Right cardiac atrium (tissue), 5 donors: ENCODE measurements around the gene BLOC1S2. TPM values are rescaled to one million over a fixed set of nuclear protein-coding genes. Genes with fewer than 3 reads are reported as not detected.

ENCODE experiments used
- ATAC-seq, 2 donors: fragments of 200-7000 bp; cut with Tn5 transposase; one replicate each; pipeline versions ENCODE4 v1.8.0 to v1.9.1; 2020; ENCODE audit warnings: moderate library complexity in 2 of 2, mild to moderate bottlenecking in 1 of 2
- DNase-seq, 3 donors: peaks; one replicate each; pipeline ENCODE4 v3.0.0-alpha.2; 2020
- H3K27ac ChIP-seq: one replicate; pipeline ENCODE4 v1.5.1; 2013; ENCODE audit warnings: mild to moderate bottlenecking, low read length, control low read depth, moderate library complexity
- H3K27me3 ChIP-seq: one replicate; pipeline ENCODE4 v1.6.1; 2013; ENCODE audit not compliant: control insufficient read depth, insufficient read depth
- H3K4me1 ChIP-seq: one replicate; pipeline ENCODE4 v1.6.1; 2013; ENCODE audit warnings: low read length; ENCODE audit not compliant: control insufficient read depth, insufficient read depth
- H3K4me3 ChIP-seq: one replicate; pipeline ENCODE4 v1.5.1; 2013; ENCODE audit warnings: low read length, control low read depth
- H3K9me3 ChIP-seq: one replicate; pipeline ENCODE4 v1.6.1; 2013; ENCODE audit warnings: low read length; ENCODE audit not compliant: control insufficient read depth
- WGBS: extraction: QIAGEN DNeasy Blood & Tissue Kit; methylation state at CpG from one replicate; pipeline ENCODE4 v1.1.7; 2013; 5-methylcytosine and 5-hydroxymethylcytosine counted together
- intact Hi-C, 4 donors: fragments of 100-400 bp; cut with DNase I; formaldehyde crosslinking; loops; one replicate each; pipeline versions ENCODE4 v1.11.0 to v1.14.0; 2022 to 2023
- long read RNA-seq, 4 donors: library from polyadenylated mRNA; unstranded; transcript quantifications; one replicate each; pipeline ENCODE4 v2.0.0, GENCODE V29; 2020 to 2021
- polyA plus RNA-seq: library from polyadenylated mRNA; stranded (reverse); fragments of 200-250 nt; gene quantifications from one replicate; pipeline ENCODE4 v1.2.3, GENCODE V29; 2013
- total RNA-seq, 4 donors: library from RNA; stranded (reverse); fragmentation: NEBNext Ultra II Directional; extraction: Animal tissue kit (Norgen Biotek cat#: 25700); gene quantifications; one replicate each; pipeline ENCODE4 v1.2.1, GENCODE V29; 2021
- donor health status: healthy with polysubstance abuse.
- donor health status: DM: no; HTN: yes; CAD: no.
- donor health status: DM: no; HTN: no; CAD: no.
- donor health status: DM: no; HTN: yes; CAD: no; lungs with severe emphysema.
- donor health status: DM: yes; HTN: yes; CAD: no.

BLOC1S2 gene
- total RNA-seq (10 to 100 TPM; 18.6 to 26.1 (median 21.9) TPM), polyA plus RNA-seq (26.8 TPM)
- long read RNA-seq, donor 1, transcript BLOC1S2-202 (5 exons, 1,249 nt) = major isoform, 14 of 17 reads
- long read RNA-seq, donor 1, partial matches to known transcripts = 1 of 17 reads
- long read RNA-seq, donor 1, other reads (novel, unspliced or antisense) = 2 of 17 reads
- long read RNA-seq, donor 2, transcript BLOC1S2-202 (5 exons, 1,249 nt) = major isoform, 15 of 17 reads
- long read RNA-seq, donor 2, partial matches to known transcripts = 0 of 17 reads
- long read RNA-seq, donor 2, other reads (novel, unspliced or antisense) = 2 of 17 reads
- long read RNA-seq, donor 3, transcript BLOC1S2-202 (5 exons, 1,249 nt) = major isoform, 50 of 56 reads
- long read RNA-seq, donor 3, partial matches to known transcripts = 0 of 56 reads
- long read RNA-seq, donor 3, other reads (novel, unspliced or antisense) = 3 of 56 reads
- long read RNA-seq, donor 4, transcript BLOC1S2-202 (5 exons, 1,249 nt) = major isoform, 6 of 7 reads
- long read RNA-seq, donor 4, partial matches to known transcripts = 0 of 7 reads
- long read RNA-seq, donor 4, other reads (novel, unspliced or antisense) = 1 of 7 reads

DNA sequence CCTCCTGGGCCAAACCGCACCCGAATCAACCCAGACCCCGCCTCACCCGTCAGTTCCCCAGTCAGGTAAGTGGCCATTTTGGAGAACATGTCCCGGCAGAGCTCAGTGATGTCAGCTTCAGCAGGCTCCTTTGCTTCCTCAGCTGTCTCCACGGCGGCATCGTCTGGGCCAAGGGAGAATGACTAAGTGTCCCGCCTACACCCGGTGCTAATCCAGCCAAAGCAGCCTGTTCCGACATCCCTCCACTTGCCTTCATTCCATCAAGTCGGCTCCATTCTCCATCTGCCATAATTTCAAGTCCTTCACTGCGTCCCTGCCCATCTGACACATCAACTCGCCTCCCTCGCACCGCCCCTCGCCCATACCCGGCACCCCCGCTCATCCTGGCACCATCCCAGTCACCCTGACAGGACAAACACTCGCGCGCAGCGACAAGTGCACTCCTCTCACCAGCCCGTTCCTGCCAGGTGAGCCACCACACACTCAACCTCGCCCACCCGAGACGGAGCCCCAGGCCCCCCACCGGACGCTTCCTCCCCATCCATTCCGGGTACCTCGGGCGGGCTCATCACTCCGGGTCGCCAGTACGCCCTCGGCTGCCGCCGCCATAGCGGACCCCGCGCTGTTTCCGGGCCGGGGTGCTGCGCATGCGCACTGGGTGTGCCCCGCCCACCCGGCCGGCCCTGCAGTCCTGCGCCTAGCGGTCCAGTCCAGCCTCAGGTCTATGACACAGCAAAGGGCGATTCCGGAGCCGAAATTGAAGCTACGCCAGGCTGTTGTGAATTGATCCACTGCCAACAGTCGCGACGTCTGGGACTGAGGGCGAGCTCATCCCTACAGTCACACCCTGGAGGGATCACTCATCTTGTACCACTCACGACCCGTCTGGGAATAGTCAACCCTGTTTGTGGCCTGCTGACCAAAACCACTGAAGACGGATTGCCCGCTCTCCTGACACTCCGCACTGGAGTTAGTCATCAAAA lies at the start of gene BLOC1S2:
Gene BLOC1S2 (minus strand): TSS at position 630 of the 983 bp plus-strand sequence. CDS start 21 bp downstream, at position 609.
- intact Hi-C loops = no loop called here
- H3K27me3 ChIP-seq = no peaks in the 10 kb centered on the region
- peak; percentile 87 to 95 (median 95) for DNase-seq
- peak within 1 kb of the TSS; percentile 56 for H3K4me3 ChIP-seq
- ATAC-seq = peak; percentile 98
- no peaks in the 10 kb centered on the region for H3K4me1 ChIP-seq
- 2% methylated on average over 63 of the region's 63 CpGs for WGBS
- peak within 1 kb of the TSS; percentile 55 for H3K27ac ChIP-seq
- H3K9me3 ChIP-seq = no peaks in the 10 kb centered on the region

DNA sequence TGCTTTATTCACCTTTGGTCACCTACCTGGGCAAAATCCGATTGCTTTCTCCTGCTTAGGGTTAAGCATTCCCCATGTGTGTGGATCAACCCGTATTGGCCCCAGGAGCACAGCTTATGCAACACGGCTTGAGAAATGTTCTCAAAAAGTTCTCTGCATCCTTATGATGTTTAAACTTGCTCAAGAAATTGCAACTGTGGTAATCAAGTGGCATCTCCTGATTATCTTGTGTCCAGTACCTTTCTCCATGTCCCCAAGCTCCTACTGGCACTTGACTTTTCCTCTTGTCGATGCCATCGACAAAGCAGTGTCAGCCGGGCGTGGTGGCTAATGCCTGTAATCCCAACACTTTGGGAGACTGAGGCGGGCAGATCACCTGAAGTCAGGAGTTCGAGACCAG lies 48.3 kb upstream of the BLOC1S2 start:
- ATAC-seq = no peak

DNA sequence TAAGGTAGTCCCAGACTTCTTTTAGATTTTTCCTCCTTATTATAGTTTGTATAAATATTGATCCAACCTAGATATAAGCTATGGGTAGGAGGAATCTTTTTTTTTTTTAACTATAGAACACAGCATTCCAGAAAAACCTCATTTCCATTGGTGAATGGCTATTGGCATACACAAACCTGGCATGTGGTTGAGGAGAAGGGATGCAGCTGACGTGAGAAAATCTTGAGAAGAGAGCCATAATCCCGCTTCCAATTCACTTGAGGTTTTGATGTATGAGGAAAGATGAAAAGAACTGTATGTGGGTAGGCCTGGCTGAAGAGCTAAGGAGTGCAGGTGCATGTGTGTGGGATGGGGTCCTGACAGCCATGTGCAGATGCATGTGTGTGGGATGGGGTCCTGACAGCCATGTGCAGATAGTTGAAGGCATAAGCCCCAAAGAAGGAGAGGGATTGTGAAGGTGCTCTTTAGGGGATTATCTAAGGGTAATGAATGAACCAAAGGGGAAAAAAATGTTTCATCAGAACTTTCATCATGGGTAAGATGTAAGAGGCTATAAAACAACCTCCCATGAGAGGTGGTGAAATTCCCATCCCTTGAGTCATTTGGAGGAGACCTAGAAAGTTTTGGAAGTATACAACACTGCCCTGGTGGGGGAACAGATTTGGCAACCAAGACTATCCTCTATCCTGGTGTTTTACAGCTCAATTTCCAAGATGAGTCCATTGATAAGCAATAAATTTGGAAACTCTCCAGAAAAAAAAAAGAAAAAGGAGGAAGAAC lies 47.4 kb upstream of the BLOC1S2 start:
- no peak for ATAC-seq
- H3K9me3 ChIP-seq = no peaks in the 10 kb centered on the region
- no peak overlapping the region for H3K4me3 ChIP-seq
- no peak for DNase-seq
- H3K27me3 ChIP-seq = no peaks in the 10 kb centered on the region
- intact Hi-C loops = loop anchor here in 1 of 4 donors (10.0 kb wide), 1 partner anchor 171 kb away; no protein-coding TSS in a partner anchor
- H3K4me1 ChIP-seq = no peaks in the 10 kb centered on the region
- 77% methylated on average over 2 of the region's 2 CpGs for WGBS
- H3K27ac ChIP-seq = no peak overlapping the region

More for the DNA sequence above, 48.3 kb upstream of the BLOC1S2 start:
- no peak overlapping the region for H3K4me3 ChIP-seq
- no peaks in the 10 kb centered on the region for H3K9me3 ChIP-seq
- intact Hi-C loops = loop anchor here in 1 of 4 donors (10.0 kb wide), 1 partner anchor 170 kb away; no protein-coding TSS in a partner anchor
- no peaks in the 10 kb centered on the region for H3K27me3 ChIP-seq
- no peak overlapping the region for H3K27ac ChIP-seq
- no peak for DNase-seq
- WGBS = 85% methylated on average over 9 of the region's 9 CpGs
- H3K4me1 ChIP-seq = no peaks in the 10 kb centered on the region

DNA sequence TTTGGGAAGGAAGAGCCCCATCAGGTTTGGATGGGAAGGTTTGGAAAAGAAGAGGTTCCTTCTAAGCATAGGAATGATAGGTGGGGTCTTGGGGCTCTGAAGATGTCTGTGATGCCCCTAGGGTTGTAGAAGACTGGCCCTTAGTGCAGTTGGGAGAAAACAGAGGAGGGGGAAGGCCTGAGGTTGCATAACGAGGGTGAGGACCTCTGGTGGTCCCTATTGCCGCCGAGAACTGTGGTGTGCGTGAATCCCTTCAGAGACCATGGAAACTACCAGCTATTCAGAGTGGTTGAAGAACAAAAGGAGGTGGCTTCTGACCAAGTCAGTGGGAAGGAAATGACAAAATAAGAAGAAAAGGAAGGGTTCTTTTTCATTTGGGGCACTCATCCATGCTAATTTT lies 46.6 kb upstream of the BLOC1S2 start:
- Histone ChIP-seq H3K4me1 (no peaks in the 10 kb centered on the region), H3K9me3 (no peaks in the 10 kb centered on the region), H3K27me3 (no peaks in the 10 kb centered on the region), H3K27ac (no peak overlapping the region), H3K4me3 (no peak overlapping the region)
- intact Hi-C loops = loop anchor here in 1 of 4 donors (10.0 kb wide), 1 partner anchor 172 kb away; no protein-coding TSS in a partner anchor
- ATAC-seq (no peak), DNase-seq (no peak)
- 58% methylated on average over 4 of the region's 4 CpGs for WGBS

DNA sequence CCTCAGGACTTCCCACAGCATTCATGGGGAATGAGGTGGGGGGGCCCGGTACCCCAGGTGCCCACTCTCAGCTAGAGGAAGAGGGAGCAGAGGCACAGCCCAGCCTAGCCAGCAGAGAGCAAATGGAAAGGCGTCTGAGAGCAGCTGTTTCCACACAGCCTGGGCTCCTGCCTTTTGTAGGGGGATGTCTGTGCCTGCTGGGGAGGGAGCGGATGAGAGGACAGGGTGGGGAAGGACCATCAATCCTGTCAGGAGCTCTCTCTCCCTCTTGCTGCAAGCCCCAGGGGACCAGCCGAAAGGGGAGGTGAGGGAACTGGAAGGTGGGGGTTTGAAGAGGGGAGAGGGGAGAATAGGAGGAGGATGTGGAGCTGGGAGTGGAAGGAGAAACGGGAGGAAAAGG lies 43.6 kb upstream of the BLOC1S2 start, which contains the start of gene PKD2L1:
Gene PKD2L1 (minus strand): TSS at position 150 of the 400 bp plus-strand sequence. CDS start 125 bp downstream, at position 25.
- no peak for ATAC-seq
- WGBS = 48% methylated on average over 5 of the region's 5 CpGs
- intact Hi-C loops = loop anchor here in 1 of 4 donors (10.0 kb wide), 1 partner anchor 175 kb away; no protein-coding TSS in a partner anchor

DNA sequence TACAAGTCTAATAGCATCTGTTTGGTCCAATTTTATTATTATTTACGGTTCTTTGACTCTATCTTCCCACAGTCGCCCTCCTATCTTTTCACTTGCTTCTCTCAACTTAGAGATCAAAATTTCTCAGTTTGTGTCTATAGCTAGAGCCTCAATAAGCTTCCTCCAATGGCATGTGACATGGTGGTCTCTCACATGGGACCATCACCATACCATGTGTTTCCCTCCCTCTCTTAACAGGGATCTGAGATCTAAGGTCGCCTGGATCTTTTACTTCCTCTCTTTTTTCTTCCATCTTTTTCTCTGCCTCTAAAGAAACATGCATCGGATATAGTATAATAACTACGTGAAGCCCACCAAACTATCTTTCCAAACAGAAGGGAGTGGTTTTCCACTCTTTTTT lies 41.7 kb upstream of the BLOC1S2 start:
- Histone ChIP-seq H3K4me3 (no peak overlapping the region), H3K27me3 (no peaks in the 10 kb centered on the region), H3K9me3 (no peaks in the 10 kb centered on the region), H3K4me1 (no peaks in the 10 kb centered on the region), H3K27ac (no peak overlapping the region)
- no peak for ATAC-seq
- DNase-seq = no peak
- intact Hi-C loops = no loop called here
- 60% methylated on average over 5 of the region's 5 CpGs for WGBS

More for the DNA sequence above, 43.6 kb upstream of the BLOC1S2 start, which contains the start of gene PKD2L1:
- Histone ChIP-seq H3K9me3 (no peaks in the 10 kb centered on the region), H3K4me1 (no peaks in the 10 kb centered on the region), H3K27ac (no peak within 1 kb of the TSS), H3K4me3 (no peak within 1 kb of the TSS), H3K27me3 (no peaks in the 10 kb centered on the region)
- DNase-seq = no peak

DNA sequence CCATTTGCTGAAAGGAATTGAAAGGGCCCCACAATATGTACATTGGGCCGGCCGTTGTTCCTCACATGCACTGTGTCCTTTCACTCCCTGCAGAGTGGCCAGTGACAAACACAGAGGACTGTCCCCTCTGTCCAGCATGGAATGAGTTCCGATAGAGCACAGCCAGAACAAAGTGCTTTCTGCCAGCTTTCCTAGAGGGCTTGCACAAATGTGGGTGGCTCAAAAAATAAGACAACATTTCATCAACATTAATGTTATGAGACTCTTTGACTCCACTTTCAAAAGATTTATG lies 41.2 kb upstream of the BLOC1S2 start:
- no peaks in the 10 kb centered on the region for H3K9me3 ChIP-seq
- no peaks in the 10 kb centered on the region for H3K27me3 ChIP-seq
- DNase-seq (no peak), ATAC-seq (no peak)
- no peak overlapping the region for H3K27ac ChIP-seq
- intact Hi-C loops = no loop called here
- H3K4me3 ChIP-seq = no peak overlapping the region
- WGBS = 56% methylated on average over 3 of the region's 3 CpGs
- no peaks in the 10 kb centered on the region for H3K4me1 ChIP-seq

DNA sequence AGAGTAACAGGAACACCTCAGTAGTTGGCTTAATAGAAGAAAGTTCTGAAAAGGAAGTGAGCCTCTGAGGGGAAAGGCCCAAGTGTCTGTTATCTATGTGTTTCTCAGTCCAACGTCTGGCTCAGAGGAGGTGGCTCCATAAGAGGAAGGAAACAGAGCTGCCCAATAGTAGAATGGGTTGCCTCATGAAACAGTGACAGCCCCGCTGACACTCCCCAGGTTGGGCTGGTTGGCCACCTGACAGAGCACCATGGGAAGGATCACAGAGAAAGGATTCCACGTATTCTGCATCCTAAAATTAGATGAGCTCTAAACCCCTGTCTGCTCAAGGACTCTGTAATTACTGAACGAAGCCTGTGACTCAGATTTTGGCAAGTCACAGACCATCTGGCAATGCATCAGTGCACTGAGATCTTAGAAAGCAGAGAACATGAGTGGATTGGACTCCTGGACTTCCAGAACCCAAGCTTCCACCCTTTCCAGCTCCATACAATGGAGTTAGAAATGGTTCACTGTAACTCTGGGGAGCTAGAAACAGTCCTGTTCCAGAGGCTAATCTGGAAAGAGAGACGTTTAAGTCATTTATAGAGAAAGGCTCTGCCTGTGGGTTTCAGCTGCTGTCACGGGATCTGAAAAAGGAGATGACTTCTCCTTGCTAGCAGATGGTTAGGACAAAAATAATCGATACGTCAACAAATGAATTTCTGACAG lies 40.7 kb upstream of the BLOC1S2 start:
- Histone ChIP-seq H3K27ac (no peak overlapping the region), H3K27me3 (no peaks in the 10 kb centered on the region), H3K4me3 (no peak overlapping the region), H3K4me1 (no peaks in the 10 kb centered on the region), H3K9me3 (no peaks in the 10 kb centered on the region)
- DNase-seq (no peak), ATAC-seq (peak; percentile 71 to 72)
- intact Hi-C loops = no loop called here
- 28% methylated on average over 8 of the region's 8 CpGs for WGBS

DNA sequence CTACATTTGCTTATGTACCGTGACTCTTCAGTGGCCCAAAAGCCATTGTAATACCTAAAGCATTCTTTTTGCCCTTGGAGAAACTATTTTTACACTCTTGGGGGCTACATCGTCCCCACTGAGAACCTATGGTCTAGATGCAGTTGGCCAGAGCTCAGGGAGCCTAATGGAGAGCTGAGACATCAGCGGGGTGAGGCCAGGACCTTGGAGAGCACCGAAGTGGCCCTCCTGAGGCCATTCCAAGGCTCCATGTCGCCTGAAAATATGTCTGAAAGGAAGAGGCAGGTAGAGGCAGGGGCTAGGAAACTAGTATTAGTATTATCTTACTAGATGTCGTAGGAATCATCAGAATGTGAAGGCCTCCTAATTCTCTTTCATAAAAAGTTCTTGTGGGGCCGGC lies 38.7 kb upstream of the BLOC1S2 start:
- Histone ChIP-seq H3K27me3 (no peaks in the 10 kb centered on the region), H3K9me3 (no peaks in the 10 kb centered on the region), H3K27ac (no peak overlapping the region), H3K4me3 (no peak overlapping the region), H3K4me1 (no peaks in the 10 kb centered on the region)
- 48% methylated on average over 7 of the region's 7 CpGs for WGBS
- DNase-seq (no peak), ATAC-seq (no peak)
- intact Hi-C loops = no loop called here
